Myocyte (in vitro differentiated cells): Measurements from ENCODE around the gene PPP4R4. TPM values are rescaled to one million over a fixed set of nuclear protein-coding genes. Genes with fewer than 3 reads are reported as not detected.

Experiments
- DNase-seq: peaks from one replicate; pipeline ENCODE4 v3.0.0-alpha.2; 2012; ENCODE audit warnings: low read depth
- total RNA-seq: library from RNA; depleted of rRNA; stranded (reverse); fragments of >200 nt; gene quantifications from 2 replicates; pipeline ENCODE4 v1.2.3, GENCODE V29; 2014

The PPP4R4 gene
- total RNA-seq, 1 donor from 2014 or later = 0.75 TPM

DNA sequence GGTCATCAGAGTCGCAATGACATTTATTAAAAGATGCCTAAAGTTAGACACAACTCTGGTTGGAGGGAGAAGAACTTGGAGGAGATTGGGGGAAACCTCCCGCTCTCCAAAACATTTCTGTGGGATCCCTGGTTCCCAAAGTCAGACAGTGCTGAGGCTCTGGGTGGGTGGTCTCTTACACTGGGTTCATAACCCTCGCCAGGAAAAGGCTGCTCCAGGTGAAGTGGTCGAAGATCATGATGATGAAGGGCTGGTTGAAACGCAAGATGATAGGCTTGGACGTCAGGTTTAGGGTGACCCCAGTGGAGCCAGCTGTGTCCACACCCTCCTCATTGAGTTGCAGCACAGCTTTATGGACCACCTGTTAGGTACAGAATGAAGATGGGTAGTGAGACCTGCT, 130.1 kb downstream of the PPP4R4 start:
- DNase-seq = no peak

GRCh38 chr14:94305620-94306019, 131.5 kb downstream of the PPP4R4 start:
- no peak for DNase-seq

GRCh38 chr14:94306047-94306978, 132.2 kb downstream of the PPP4R4 start:
- no peak for DNase-seq

DNA sequence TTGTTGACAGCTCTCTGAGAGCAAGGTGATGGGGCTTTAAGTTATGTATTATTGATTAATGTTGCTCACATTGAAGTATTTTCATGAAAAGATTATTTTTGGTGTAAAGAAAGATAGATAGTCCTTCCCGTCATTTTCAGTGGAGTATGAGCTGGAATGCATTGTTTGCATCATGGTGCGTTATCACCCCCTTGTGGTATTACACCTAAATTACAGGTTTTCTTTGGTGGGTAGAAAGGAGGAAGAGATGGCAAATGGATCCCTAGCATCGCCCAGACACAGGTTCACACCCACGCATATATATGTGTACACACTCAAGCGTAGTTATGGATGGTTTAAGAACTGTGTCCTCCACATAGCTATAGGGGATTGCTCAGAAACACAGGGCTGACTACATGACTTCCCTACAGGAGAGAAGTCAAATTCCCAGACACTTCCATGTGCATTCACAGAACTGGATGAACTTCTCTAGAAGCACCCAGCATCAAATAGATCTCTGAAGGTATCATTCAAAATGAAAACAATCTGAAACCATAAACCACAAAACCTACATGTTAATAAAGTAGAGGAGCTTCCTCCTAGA, 133.4 kb downstream of the PPP4R4 start:
- DNase-seq = no peak

DNA sequence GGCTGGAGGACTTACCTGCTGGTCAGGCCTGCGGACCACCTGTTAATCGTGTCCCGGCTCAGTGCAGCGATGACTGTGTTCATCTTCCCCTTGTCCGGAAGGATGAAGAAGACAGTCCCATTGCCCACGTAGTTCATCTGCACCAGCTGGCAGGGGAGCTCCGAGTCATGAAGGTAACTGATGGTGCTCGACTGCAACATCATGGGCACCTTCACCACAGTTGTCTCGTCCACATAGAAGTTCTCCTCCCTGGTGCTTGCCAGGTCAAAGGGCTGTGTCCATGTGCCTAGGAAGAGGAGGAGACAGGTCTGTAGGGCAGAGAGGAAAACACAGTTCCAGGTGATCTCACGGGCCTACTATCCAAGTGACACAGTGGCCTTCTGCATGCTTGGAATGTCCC, 135.6 kb downstream of the PPP4R4 start:
- no peak for DNase-seq

- no peak for DNase-seq
Observed at GRCh38 chr14:94310248-94310647, 136.1 kb downstream of the PPP4R4 start.

- no peak for DNase-seq
Observed at GRCh38 chr14:94312481-94313246, 138.5 kb downstream of the PPP4R4 start.

DNA sequence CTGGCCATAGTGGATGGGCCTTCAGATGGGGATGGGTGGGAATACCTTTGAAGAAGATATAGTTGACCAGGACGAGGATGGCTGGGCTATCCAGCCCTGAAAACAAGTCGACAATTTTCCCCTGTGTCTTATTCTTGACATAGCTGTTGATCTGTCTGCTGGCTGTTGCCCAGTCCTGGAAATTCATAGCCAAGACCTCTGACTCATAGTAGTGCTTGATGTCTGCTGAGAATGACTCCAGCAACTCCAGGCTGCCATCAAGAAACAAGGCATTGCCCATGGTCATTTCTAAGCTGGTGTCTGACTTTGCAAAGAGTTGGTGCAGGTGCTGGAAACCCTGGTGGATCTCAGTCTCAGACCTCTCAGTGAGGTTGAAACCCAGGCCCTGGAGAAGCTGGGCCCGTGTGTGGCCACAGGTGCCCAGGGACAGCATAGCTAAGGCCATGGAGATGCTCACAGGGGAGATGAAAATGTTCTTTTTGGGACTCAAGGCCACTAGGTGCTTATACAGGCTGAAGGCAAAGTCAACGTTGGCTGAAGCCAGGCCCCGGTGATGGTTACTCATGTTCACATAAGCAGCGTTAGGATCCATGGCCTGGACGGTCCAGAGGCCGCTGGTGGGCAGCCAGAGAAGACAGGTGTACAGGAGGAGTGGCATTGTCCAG, 140.0 kb downstream of the PPP4R4 start:
- no peak for DNase-seq

DNA sequence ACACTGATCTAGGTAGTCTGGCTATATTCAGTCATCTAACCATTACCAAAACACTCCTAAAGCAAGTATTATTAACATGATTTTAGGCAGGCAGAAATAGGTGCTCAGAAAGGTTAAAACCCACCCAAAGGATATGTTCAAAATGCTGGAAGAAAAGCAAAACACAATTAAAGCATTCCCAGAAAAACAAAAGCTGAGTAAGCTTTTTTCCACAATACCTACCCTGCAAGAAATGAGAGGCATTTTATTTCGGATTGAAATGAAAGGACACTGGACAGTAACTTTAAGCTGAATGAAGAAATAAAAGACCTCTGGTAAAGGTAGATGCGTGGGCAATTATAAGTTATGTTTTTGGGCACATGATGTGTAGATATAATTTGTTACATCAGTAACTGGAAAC, 140.8 kb downstream of the PPP4R4 start:
- no peak for DNase-seq

DNA sequence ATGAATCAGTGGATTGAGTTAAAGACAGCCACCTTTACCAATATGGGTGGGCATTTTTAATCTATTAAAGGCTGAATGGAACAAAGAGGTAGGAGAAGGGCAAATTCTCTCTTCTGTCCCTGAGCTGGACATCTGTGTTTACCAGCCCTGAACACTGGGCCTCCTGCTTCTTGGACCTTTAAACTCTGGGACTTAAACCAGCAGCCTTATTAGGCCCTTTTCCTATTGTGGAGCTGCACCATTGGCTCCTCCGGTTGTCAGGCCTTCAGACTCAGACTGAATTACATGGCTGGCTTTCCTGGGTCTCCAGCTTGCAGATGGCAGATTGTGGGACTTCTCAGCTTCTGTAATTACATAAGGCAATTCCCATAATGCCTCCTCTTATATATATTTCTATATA, 142.6 kb downstream of the PPP4R4 start:
- no peak for DNase-seq

DNA sequence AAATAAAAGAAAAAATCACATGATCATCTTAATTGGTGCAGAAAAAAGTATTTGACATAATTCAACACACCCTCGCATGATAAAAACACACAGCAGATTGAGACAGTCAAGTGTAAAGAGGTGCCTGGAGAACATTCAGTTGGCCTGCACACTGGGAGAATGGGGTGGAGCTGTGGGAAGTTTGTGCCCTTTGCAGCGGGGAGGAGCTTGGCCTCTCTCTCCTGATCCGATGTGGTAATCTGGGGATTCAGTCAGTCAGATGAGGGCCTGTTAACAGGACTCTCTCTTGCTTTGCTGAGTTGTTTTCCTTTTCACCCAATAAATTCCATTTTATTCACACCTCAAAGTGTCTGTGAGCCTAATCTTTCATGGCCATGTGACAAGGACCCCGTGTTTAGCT, 143.1 kb downstream of the PPP4R4 start:
- no peak for DNase-seq

DNA sequence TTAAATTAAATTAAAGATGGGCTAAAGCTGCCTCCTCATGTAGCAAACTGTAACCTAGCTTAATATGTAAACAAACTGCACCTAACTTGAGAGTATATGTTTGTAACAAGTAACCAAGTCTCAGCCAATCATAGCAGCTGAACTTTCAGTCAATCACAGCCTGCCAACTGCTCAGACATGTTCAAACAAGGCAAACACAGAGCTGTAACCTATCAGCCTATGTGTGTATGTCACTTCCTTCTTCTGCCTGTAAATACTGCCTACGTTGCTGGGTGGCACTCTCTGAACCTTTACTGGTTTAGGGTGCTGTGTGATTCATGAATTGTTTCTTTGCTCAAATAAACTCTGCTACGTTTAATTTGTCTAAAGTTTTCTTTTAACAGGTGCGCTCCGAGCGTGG, 146.1 kb downstream of the PPP4R4 start:
- no peak for DNase-seq

DNA sequence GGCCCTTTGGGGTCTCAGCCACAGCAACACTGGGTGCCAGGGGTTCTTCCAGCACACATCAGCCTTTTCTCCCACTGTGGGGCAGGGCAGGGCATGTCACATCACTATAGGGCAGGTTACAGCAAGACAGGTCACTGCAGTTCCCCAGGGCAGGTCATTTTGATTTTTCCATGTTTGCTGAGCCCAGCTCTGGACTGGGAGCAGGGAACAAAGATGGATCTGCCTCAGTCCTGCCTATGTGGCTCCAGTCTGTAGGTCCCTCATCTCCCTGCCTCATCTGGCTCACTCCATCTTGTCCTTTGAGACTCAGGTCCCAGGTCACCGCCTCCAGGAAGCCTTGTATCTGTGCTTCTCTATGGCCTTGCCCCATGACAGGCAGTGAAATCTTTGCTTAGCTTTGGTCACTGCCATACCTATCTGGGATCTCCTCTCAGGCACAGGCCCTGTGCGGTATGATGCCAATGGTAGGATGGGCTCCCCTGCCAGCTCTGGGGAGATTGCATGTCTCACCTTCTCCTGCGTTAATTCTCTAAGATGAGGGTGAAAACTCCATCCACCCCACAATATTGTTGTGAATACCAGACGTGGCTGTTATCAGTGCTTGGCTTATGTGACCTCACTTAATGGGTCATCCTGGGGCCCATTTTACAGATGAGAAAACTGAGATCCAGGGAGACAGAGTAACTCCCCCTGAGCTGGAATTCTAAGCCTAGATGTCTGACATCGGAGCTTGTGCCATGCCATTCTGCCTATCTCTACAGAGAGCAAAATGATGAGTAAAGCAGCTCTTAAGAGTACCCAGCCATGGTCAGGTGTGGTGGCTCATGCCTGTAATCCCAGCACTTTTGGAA, 147.5 kb downstream of the PPP4R4 start:
- no peak for DNase-seq

- DNase-seq = peak; percentile 22
Observed at GRCh38 chr14:94322648-94323570, 148.8 kb downstream of the PPP4R4 start, which contains the start of gene SERPINA6. TSS of gene SERPINA6 (minus strand) at chr14:94323336. CDS start at chr14:94314648, 8,688 bp downstream.

DNA sequence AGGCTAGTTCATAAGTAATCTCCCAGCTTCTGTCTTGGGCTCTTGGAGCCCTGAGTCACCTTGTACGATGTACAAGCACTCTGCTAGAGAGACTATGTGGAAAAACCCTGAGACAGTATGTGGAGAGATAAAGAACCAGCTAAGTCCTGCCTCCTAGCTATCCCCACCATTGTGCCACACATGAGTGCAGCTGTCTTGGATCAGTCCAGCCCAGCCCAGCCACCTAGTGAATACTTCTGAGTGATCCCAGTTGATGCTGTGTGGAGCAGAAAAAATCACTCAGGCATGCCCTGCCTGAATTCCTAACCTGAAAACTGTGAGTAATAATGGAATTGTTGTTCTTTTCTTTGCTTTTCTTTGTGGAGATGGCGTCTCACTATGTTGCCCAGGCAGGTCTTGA, 154.1 kb downstream of the PPP4R4 start:
- DNase-seq = no peak
